ENCODE results near the gene THSD4.

THSD4 gene

GRCh38 chr15:71083349-71083748, 31.9 kb upstream of the THSD4 start:
- H3K9ac ChIP-seq (ENCODE audit: low read depth in 1 of 2, low read length in 2 of 2), result no peak overlapping the region
- H3K27ac ChIP-seq (ENCODE audit: low read depth, low read length), result no peak overlapping the region
- H3K4me3 ChIP-seq (ENCODE audit: low read depth in 1 of 2, low read length in 2 of 2), result no peak overlapping the region
- H3K4me1 ChIP-seq (ENCODE audit: control insufficient read depth in 1 of 2, insufficient read depth in 2 of 2, low read length in 2 of 2), result peaks cover 15 to 20% of the 10 kb centered on the region in 2 donors
- H3K36me3 ChIP-seq (ENCODE audit: control insufficient read depth in 1 of 2, insufficient read depth in 2 of 2, low read length in 2 of 2), result no peaks in the 10 kb centered on the region
- H3K27me3 ChIP-seq (ENCODE audit: control insufficient read depth in 1 of 2, insufficient read depth in 2 of 2, low read length in 2 of 2), result no peaks in the 10 kb centered on the region
- no peaks in the 10 kb centered on the region for H3K9me3 ChIP-seq (ENCODE audit: control insufficient read depth in 1 of 2, low read length in 2 of 2)

GRCh38 chr15:71084264-71084663, 31.0 kb upstream of the THSD4 start:
- peaks cover 10 to 11% of the 10 kb centered on the region in 2 donors for H3K4me1 ChIP-seq (ENCODE audit: control insufficient read depth in 1 of 2, insufficient read depth in 2 of 2, low read length in 2 of 2)

GRCh38 chr15:71085809-71086208, 29.5 kb upstream of the THSD4 start:
- H3K4me3 ChIP-seq (ENCODE audit: low read depth in 1 of 2, low read length in 2 of 2), result no peak overlapping the region
- H3K9ac ChIP-seq (ENCODE audit: low read depth in 1 of 2, low read length in 2 of 2), result no peak overlapping the region
- no peaks in the 10 kb centered on the region for H3K4me1 ChIP-seq (ENCODE audit: control insufficient read depth in 1 of 2, insufficient read depth in 2 of 2, low read length in 2 of 2)
- H3K9me3 ChIP-seq (ENCODE audit: control insufficient read depth in 1 of 2, low read length in 2 of 2), result no peaks in the 10 kb centered on the region
- H3K36me3 ChIP-seq (ENCODE audit: control insufficient read depth in 1 of 2, insufficient read depth in 2 of 2, low read length in 2 of 2), result no peaks in the 10 kb centered on the region
- H3K27me3 ChIP-seq (ENCODE audit: control insufficient read depth in 1 of 2, insufficient read depth in 2 of 2, low read length in 2 of 2), result no peaks in the 10 kb centered on the region
- no peak overlapping the region for H3K27ac ChIP-seq (ENCODE audit: low read depth, low read length)

More at GRCh38 chr15:71084264-71084663, 31.0 kb upstream of the THSD4 start:
- Histone ChIP-seq H3K9me3 (ENCODE audit: control insufficient read depth in 1 of 2, low read length in 2 of 2) (no peaks in the 10 kb centered on the region), H3K9ac (ENCODE audit: low read depth in 1 of 2, low read length in 2 of 2) (no peak overlapping the region), H3K4me3 (ENCODE audit: low read depth in 1 of 2, low read length in 2 of 2) (no peak overlapping the region), H3K27ac (ENCODE audit: low read depth, low read length) (no peak overlapping the region), H3K27me3 (ENCODE audit: control insufficient read depth in 1 of 2, insufficient read depth in 2 of 2, low read length in 2 of 2) (no peaks in the 10 kb centered on the region), H3K36me3 (ENCODE audit: control insufficient read depth in 1 of 2, insufficient read depth in 2 of 2, low read length in 2 of 2) (no peaks in the 10 kb centered on the region)

GRCh38 chr15:71088155-71088554, 27.1 kb upstream of the THSD4 start:
- H3K9me3 ChIP-seq (ENCODE audit: control insufficient read depth in 1 of 2, low read length in 2 of 2), result no peaks in the 10 kb centered on the region
- no peaks in the 10 kb centered on the region for H3K27me3 ChIP-seq (ENCODE audit: control insufficient read depth in 1 of 2, insufficient read depth in 2 of 2, low read length in 2 of 2)
- no peaks in the 10 kb centered on the region for H3K4me1 ChIP-seq (ENCODE audit: control insufficient read depth in 1 of 2, insufficient read depth in 2 of 2, low read length in 2 of 2)
- no peak overlapping the region for H3K27ac ChIP-seq (ENCODE audit: low read depth, low read length)
- H3K9ac ChIP-seq (ENCODE audit: low read depth in 1 of 2, low read length in 2 of 2), result no peak overlapping the region
- H3K4me3 ChIP-seq (ENCODE audit: low read depth in 1 of 2, low read length in 2 of 2), result no peak overlapping the region
- H3K36me3 ChIP-seq (ENCODE audit: control insufficient read depth in 1 of 2, insufficient read depth in 2 of 2, low read length in 2 of 2), result no peaks in the 10 kb centered on the region

- H3K9me3 ChIP-seq (ENCODE audit: control insufficient read depth in 1 of 2, low read length in 2 of 2), result no peaks in the 10 kb centered on the region
- H3K4me1 ChIP-seq (ENCODE audit: control insufficient read depth in 1 of 2, insufficient read depth in 2 of 2, low read length in 2 of 2), result peaks cover 0 to 3% of the 10 kb centered on the region in 2 donors
- H3K36me3 ChIP-seq (ENCODE audit: control insufficient read depth in 1 of 2, insufficient read depth in 2 of 2, low read length in 2 of 2), result no peaks in the 10 kb centered on the region
- no peak overlapping the region for H3K4me3 ChIP-seq (ENCODE audit: low read depth in 1 of 2, low read length in 2 of 2)
- no peak overlapping the region for H3K27ac ChIP-seq (ENCODE audit: low read depth, low read length)
- H3K27me3 ChIP-seq (ENCODE audit: control insufficient read depth in 1 of 2, insufficient read depth in 2 of 2, low read length in 2 of 2), result no peaks in the 10 kb centered on the region
- no peak overlapping the region for H3K9ac ChIP-seq (ENCODE audit: low read depth in 1 of 2, low read length in 2 of 2)
Observed at GRCh38 chr15:71088683-71089082, 26.6 kb upstream of the THSD4 start.

- Histone ChIP-seq H3K4me1 (ENCODE audit: control insufficient read depth in 1 of 2, insufficient read depth in 2 of 2, low read length in 2 of 2) (peaks cover 0 to 6% of the 10 kb centered on the region in 2 donors), H3K27ac (ENCODE audit: low read depth, low read length) (no peak overlapping the region), H3K27me3 (ENCODE audit: control insufficient read depth in 1 of 2, insufficient read depth in 2 of 2, low read length in 2 of 2) (no peaks in the 10 kb centered on the region), H3K9ac (ENCODE audit: low read depth in 1 of 2, low read length in 2 of 2) (no peak overlapping the region), H3K36me3 (ENCODE audit: control insufficient read depth in 1 of 2, insufficient read depth in 2 of 2, low read length in 2 of 2) (no peaks in the 10 kb centered on the region), H3K9me3 (ENCODE audit: control insufficient read depth in 1 of 2, low read length in 2 of 2) (no peaks in the 10 kb centered on the region), H3K4me3 (ENCODE audit: low read depth in 1 of 2, low read length in 2 of 2) (no peak overlapping the region)
Observed at GRCh38 chr15:71089801-71090200, 25.5 kb upstream of the THSD4 start.

GRCh38 chr15:71091601-71092000, 23.7 kb upstream of the THSD4 start:
- Histone ChIP-seq H3K4me3 (ENCODE audit: low read depth in 1 of 2, low read length in 2 of 2) (no peak overlapping the region), H3K4me1 (ENCODE audit: control insufficient read depth in 1 of 2, insufficient read depth in 2 of 2, low read length in 2 of 2) (peaks cover 0 to 6% of the 10 kb centered on the region in 2 donors), H3K27ac (ENCODE audit: low read depth, low read length) (no peak overlapping the region), H3K9me3 (ENCODE audit: control insufficient read depth in 1 of 2, low read length in 2 of 2) (no peaks in the 10 kb centered on the region), H3K27me3 (ENCODE audit: control insufficient read depth in 1 of 2, insufficient read depth in 2 of 2, low read length in 2 of 2) (no peaks in the 10 kb centered on the region), H3K9ac (ENCODE audit: low read depth in 1 of 2, low read length in 2 of 2) (no peak overlapping the region), H3K36me3 (ENCODE audit: control insufficient read depth in 1 of 2, insufficient read depth in 2 of 2, low read length in 2 of 2) (no peaks in the 10 kb centered on the region)

GRCh38 chr15:71092056-71092600, 23.1 kb upstream of the THSD4 start:
- H3K4me3 ChIP-seq (ENCODE audit: low read depth in 1 of 2, low read length in 2 of 2), result no peak overlapping the region
- H3K36me3 ChIP-seq (ENCODE audit: control insufficient read depth in 1 of 2, insufficient read depth in 2 of 2, low read length in 2 of 2), result no peaks in the 10 kb centered on the region
- H3K9me3 ChIP-seq (ENCODE audit: control insufficient read depth in 1 of 2, low read length in 2 of 2), result no peaks in the 10 kb centered on the region
- no peak overlapping the region for H3K27ac ChIP-seq (ENCODE audit: low read depth, low read length)
- H3K9ac ChIP-seq (ENCODE audit: low read depth in 1 of 2, low read length in 2 of 2), result no peak overlapping the region
- H3K4me1 ChIP-seq (ENCODE audit: control insufficient read depth in 1 of 2, insufficient read depth in 2 of 2, low read length in 2 of 2), result peaks cover 0 to 6% of the 10 kb centered on the region in 2 donors
- no peaks in the 10 kb centered on the region for H3K27me3 ChIP-seq (ENCODE audit: control insufficient read depth in 1 of 2, insufficient read depth in 2 of 2, low read length in 2 of 2)

- peak overlapping the region in 1 of 2 donors; percentile 6 for H3K4me3 ChIP-seq (ENCODE audit: low read depth in 1 of 2, low read length in 2 of 2)
- no peaks in the 10 kb centered on the region for H3K9me3 ChIP-seq (ENCODE audit: control insufficient read depth in 1 of 2, low read length in 2 of 2)
- H3K27ac ChIP-seq (ENCODE audit: low read depth, low read length), result no peak overlapping the region
- H3K27me3 ChIP-seq (ENCODE audit: control insufficient read depth in 1 of 2, insufficient read depth in 2 of 2, low read length in 2 of 2), result no peaks in the 10 kb centered on the region
- H3K4me1 ChIP-seq (ENCODE audit: control insufficient read depth in 1 of 2, insufficient read depth in 2 of 2, low read length in 2 of 2), result peaks cover 0 to 6% of the 10 kb centered on the region in 2 donors
- H3K36me3 ChIP-seq (ENCODE audit: control insufficient read depth in 1 of 2, insufficient read depth in 2 of 2, low read length in 2 of 2), result no peaks in the 10 kb centered on the region
- no peak overlapping the region for H3K9ac ChIP-seq (ENCODE audit: low read depth in 1 of 2, low read length in 2 of 2)
Observed at GRCh38 chr15:71093054-71094024, 21.9 kb upstream of the THSD4 start.

- Histone ChIP-seq H3K27me3 (ENCODE audit: control insufficient read depth in 1 of 2, insufficient read depth in 2 of 2, low read length in 2 of 2) (no peaks in the 10 kb centered on the region), H3K4me1 (ENCODE audit: control insufficient read depth in 1 of 2, insufficient read depth in 2 of 2, low read length in 2 of 2) (peaks cover 0 to 6% of the 10 kb centered on the region in 2 donors), H3K36me3 (ENCODE audit: control insufficient read depth in 1 of 2, insufficient read depth in 2 of 2, low read length in 2 of 2) (no peaks in the 10 kb centered on the region), H3K4me3 (ENCODE audit: low read depth in 1 of 2, low read length in 2 of 2) (no peak overlapping the region), H3K9ac (ENCODE audit: low read depth in 1 of 2, low read length in 2 of 2) (no peak overlapping the region), H3K27ac (ENCODE audit: low read depth, low read length) (no peak overlapping the region), H3K9me3 (ENCODE audit: control insufficient read depth in 1 of 2, low read length in 2 of 2) (no peaks in the 10 kb centered on the region)
Observed at GRCh38 chr15:71094137-71094536, 21.1 kb upstream of the THSD4 start.

Measured in duodenal mucosa (tissue), 2 donors.